Tibial nerve (tissue), 4 donors: ENCODE results near the gene TFDP2.

Experiments
- CTCF ChIP-seq, 5 experiments: fragments of 200-600 bp in 3 of 5; fragments of 450-650 bp in 2 of 5; sonication (generic) in 3 of 5; IDR thresholded peaks; one replicate each; pipeline ENCODE4 v1.5.1; 2016 to 2019; ENCODE audit warnings: antibody characterized with exemption in 5 of 5, mild to moderate bottlenecking in 3 of 5, moderate library complexity in 2 of 5
- EP300 ChIP-seq, 2 donors: sonication (generic); formaldehyde crosslinking; IDR thresholded peaks; one replicate each; pipeline ENCODE4 v1.6.1; 2017; ENCODE audit warnings: antibody characterized with exemption in 2 of 2, mild to moderate bottlenecking in 1 of 2

- TF ChIP-seq EP300 (IDR thresholded peaks at IDR 0.05) (no peak), CTCF (IDR thresholded peaks at IDR 0.05) (no peak)
These were observed 135.9 kb downstream of the TFDP2 start for GRCh38 chr3:142013326-142013980.
